GM12891 (cell line): Measurements from ENCODE around the gene ZNF410.

Experiments
- PAX5 ChIP-seq: IDR thresholded peaks from 2 replicates; pipeline ENCODE4 v1.6.1; 2011; ENCODE audit warnings: low read length, moderate library complexity, mild to moderate bottlenecking; ENCODE audit not compliant: insufficient read depth, severe bottlenecking
- POLR2A ChIP-seq: IDR thresholded peaks from 2 replicates; pipeline ENCODE4 v1.6.1; 2011; ENCODE audit warnings: low read depth, low read length, control low read depth
- POLR2AphosphoS5 ChIP-seq: IDR thresholded peaks from 2 replicates; pipeline ENCODE4 v1.6.1; 2011; ENCODE audit warnings: low read depth, low read length, control low read depth
- POU2F2 ChIP-seq: IDR thresholded peaks from 2 replicates; pipeline ENCODE4 v1.6.1; 2011; ENCODE audit warnings: low read depth, mild to moderate bottlenecking, control low read depth, low read length, moderate library complexity
- SPI1 ChIP-seq: IDR thresholded peaks from 2 replicates; pipeline ENCODE4 v1.6.1; 2011; ENCODE audit warnings: low read depth, low read length, control low read depth
- TAF1 ChIP-seq: IDR thresholded peaks from 2 replicates; pipeline ENCODE4 v1.6.1; 2011; ENCODE audit warnings: low read depth, low read length, control low read depth

DNA sequence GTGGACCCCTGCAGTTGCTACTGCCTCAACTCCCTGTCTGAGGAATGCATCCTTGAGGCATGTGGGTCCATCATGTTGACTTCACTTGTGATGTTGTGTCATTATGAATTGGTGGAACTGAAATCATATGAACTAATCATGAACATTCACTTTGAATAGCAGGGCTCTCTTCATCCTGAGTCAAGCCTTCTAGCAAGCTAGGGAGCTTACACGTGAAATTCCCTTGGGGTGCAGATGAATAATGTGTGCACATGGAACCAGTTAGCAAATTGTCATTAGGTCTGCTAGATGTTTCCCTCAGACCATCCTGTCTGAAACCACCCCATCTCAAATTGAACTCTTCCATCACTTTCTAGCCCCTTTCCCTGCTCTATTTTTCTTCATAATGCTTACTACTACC lies 67.1 kb downstream of the ZNF410 start:
- TF ChIP-seq POLR2AphosphoS5 = no peak
- TF ChIP-seq POLR2A = no peak
- no peak for TF ChIP-seq SPI1
- no peak for TF ChIP-seq TAF1
- no peak for TF ChIP-seq PAX5
- no peak for TF ChIP-seq POU2F2
